Activated CD8-positive, alpha-beta T cell treated with anti-CD3 and anti-CD28 coated beads, Interleukin-2, amount 10 ng/mL, durations not matched to agents 7 days and 5 days (primary cell): ENCODE measurements around the gene SLC2A6. TPM values are rescaled to one million over a fixed set of nuclear protein-coding genes. Genes with fewer than 3 reads are reported as not detected.

ENCODE experiments used
- ATAC-seq: fragments of 150-1000 bp; cut with Tn5 transposase; one replicate; pipeline ENCODE4 v1.10.0; 2021; ENCODE audit warnings: moderate library complexity
- CTCF ChIA-PET: fragments of 350-600 bp; sonication (Branson Sonifier 250); formaldehyde crosslinking; loops from one replicate; lab custom pipeline; 2021; ENCODE audit warnings: antibody characterized with exemption; lab: Charles Lee
- POLR2A ChIA-PET: fragments of 350-600 bp; sonication (Branson Sonifier 250); formaldehyde crosslinking; loops from one replicate; lab custom pipeline; 2021; ENCODE audit warnings: antibody characterized with exemption; lab: Charles Lee
- DNase-seq: peaks from one replicate; pipeline ENCODE4 v3.0.0-alpha.2; 2020
- H3K27ac Mint-ChIP-seq: one replicate; pipeline ENCODE4 v1.8.0; 2021; ENCODE audit warnings: mild to moderate bottlenecking, mixed read lengths
- H3K27me3 Mint-ChIP-seq: one replicate; pipeline ENCODE4 v1.8.0; 2021; ENCODE audit warnings: low read depth, mixed read lengths
- H3K36me3 Mint-ChIP-seq: one replicate; pipeline ENCODE4 v1.8.0; 2021; ENCODE audit warnings: low read depth, mixed read lengths
- H3K4me1 Mint-ChIP-seq: one replicate; pipeline ENCODE4 v1.8.0; 2021; ENCODE audit warnings: low read depth, mixed read lengths
- H3K4me3 Mint-ChIP-seq: one replicate; pipeline ENCODE4 v1.8.0; 2021; ENCODE audit warnings: mild to moderate bottlenecking, mixed read lengths
- H3K9me3 Mint-ChIP-seq: one replicate; pipeline ENCODE4 v1.8.0; 2022; ENCODE audit warnings: mixed read lengths; ENCODE audit not compliant: insufficient read depth
- total RNA-seq, 2 experiments: library from RNA; stranded (reverse); gene quantifications; one replicate each; pipeline ENCODE4 v1.2.3, GENCODE V29; 2021

Gene SLC2A6
- total RNA-seq, 2 experiments from 2014 or later = 14.1 to 17.0 TPM

DNA sequence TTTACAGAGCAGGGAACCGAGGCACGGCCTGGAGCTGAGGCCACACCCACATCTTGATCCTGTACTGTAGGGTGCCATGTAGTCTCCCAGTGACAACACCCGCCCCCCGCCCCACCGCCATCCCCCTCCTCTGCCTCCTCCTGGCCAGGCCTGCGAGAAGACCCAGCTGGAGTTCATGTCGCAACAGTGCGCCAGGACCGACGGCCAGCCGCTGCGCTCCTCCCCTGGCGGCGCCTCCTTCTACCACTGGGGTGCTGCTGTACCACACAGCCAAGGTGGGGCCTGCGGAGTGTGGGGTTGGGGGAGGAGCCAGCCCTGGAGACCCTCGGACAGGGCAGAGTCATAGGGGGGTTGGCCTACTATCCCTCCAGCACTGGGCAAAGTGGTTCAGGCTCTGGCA is 42.2 kb downstream of the SLC2A6 start:
- Mint-ChIP-seq H3K4me1 (no peaks in the 10 kb centered on the region), H3K4me3 (no peak overlapping the region), H3K27ac (no peak overlapping the region), H3K9me3 (no peaks in the 10 kb centered on the region), H3K36me3 (no peaks in the 10 kb centered on the region), H3K27me3 (no peaks in the 10 kb centered on the region)
- ChIA-PET CTCF (no interaction called here), POLR2A (no interaction called here)
- ATAC-seq = no peak
- DNase-seq = no peak

- Mint-ChIP-seq H3K27ac (no peak overlapping the region), H3K4me3 (no peak overlapping the region), H3K9me3 (no peaks in the 10 kb centered on the region), H3K4me1 (peaks cover 7% of the 10 kb centered on the region), H3K36me3 (no peaks in the 10 kb centered on the region), H3K27me3 (peaks cover 4% of the 10 kb centered on the region)
- POLR2A ChIA-PET = interaction anchor here (1.0 kb wide), 1 partner anchor 18 kb away, joined by 3 read pairs; no protein-coding TSS in a partner anchor
- ATAC-seq (no peak), DNase-seq (no peak)
- CTCF ChIA-PET = no interaction called here
Measured at GRCh38 chr9:133433351-133433843, 45.5 kb downstream of the SLC2A6 start.

- Mint-ChIP-seq H3K4me3 (no peak overlapping the region), H3K27ac (no peak overlapping the region), H3K27me3 (peaks cover 17% of the 10 kb centered on the region), H3K9me3 (no peaks in the 10 kb centered on the region), H3K4me1 (peaks cover 9% of the 10 kb centered on the region), H3K36me3 (no peaks in the 10 kb centered on the region)
- ATAC-seq (no peak), DNase-seq (no peak)
- POLR2A ChIA-PET = no interaction called here
- CTCF ChIA-PET = no interaction called here
Measured at GRCh38 chr9:133430244-133430643, 48.7 kb downstream of the SLC2A6 start.

- POLR2A ChIA-PET = no interaction called here
- Mint-ChIP-seq H3K36me3 (no peaks in the 10 kb centered on the region), H3K4me3 (no peak overlapping the region), H3K4me1 (peaks cover 9% of the 10 kb centered on the region), H3K27me3 (peaks cover 17% of the 10 kb centered on the region), H3K9me3 (no peaks in the 10 kb centered on the region), H3K27ac (no peak overlapping the region)
- CTCF ChIA-PET = no interaction called here
- ATAC-seq (peak; percentile 16), DNase-seq (no peak)
Measured at GRCh38 chr9:133429641-133430161, 49.2 kb downstream of the SLC2A6 start.

- POLR2A ChIA-PET = no interaction called here
- Mint-ChIP-seq H3K36me3 (no peaks in the 10 kb centered on the region), H3K27me3 (peaks cover 17% of the 10 kb centered on the region), H3K4me1 (peaks cover 9% of the 10 kb centered on the region), H3K9me3 (no peaks in the 10 kb centered on the region), H3K4me3 (no peak overlapping the region), H3K27ac (no peak overlapping the region)
- no peak for DNase-seq
- CTCF ChIA-PET = no interaction called here
- ATAC-seq = no peak
Measured at GRCh38 chr9:133429214-133429613, 49.7 kb downstream of the SLC2A6 start.

DNA sequence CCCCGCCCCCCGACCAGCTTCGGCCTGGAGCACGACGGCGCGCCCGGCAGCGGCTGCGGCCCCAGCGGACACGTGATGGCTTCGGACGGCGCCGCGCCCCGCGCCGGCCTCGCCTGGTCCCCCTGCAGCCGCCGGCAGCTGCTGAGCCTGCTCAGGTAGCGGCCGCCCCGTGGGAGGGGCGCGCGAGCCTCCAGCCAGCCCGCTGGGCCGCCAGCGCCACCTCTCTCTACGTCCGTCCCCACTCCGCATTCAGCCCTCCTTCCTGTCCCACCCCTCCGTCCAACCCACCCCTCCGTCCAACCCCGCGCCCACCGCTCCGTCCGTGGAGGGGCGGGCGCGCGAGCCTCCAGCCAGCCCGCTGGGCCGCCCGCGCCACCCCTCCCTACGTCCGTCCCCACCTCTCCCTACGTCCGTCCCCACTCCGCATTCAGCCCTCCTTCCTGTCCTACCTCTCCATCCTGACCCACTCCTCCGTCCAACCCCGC is 50.2 kb downstream of the SLC2A6 start:
- H3K36me3 Mint-ChIP-seq = no peaks in the 10 kb centered on the region
- ChIA-PET CTCF (no interaction called here), POLR2A (no interaction called here)
- no peaks in the 10 kb centered on the region for H3K9me3 Mint-ChIP-seq
- H3K4me1 Mint-ChIP-seq = peaks cover 9% of the 10 kb centered on the region
- no peak overlapping the region for H3K4me3 Mint-ChIP-seq
- peaks cover 17% of the 10 kb centered on the region for H3K27me3 Mint-ChIP-seq
- peak; percentile 51 for ATAC-seq
- DNase-seq = no peak
- H3K27ac Mint-ChIP-seq = no peak overlapping the region

- Mint-ChIP-seq H3K27me3 (peaks cover 17% of the 10 kb centered on the region), H3K9me3 (no peaks in the 10 kb centered on the region), H3K4me3 (peak overlapping the region; percentile 38), H3K27ac (no peak overlapping the region), H3K4me1 (peaks cover 9% of the 10 kb centered on the region), H3K36me3 (no peaks in the 10 kb centered on the region)
- DNase-seq (no peak), ATAC-seq (no peak)
- ChIA-PET POLR2A (no interaction called here), CTCF (no interaction called here)
Measured at GRCh38 chr9:133427658-133428348, 51.1 kb downstream of the SLC2A6 start.

DNA sequence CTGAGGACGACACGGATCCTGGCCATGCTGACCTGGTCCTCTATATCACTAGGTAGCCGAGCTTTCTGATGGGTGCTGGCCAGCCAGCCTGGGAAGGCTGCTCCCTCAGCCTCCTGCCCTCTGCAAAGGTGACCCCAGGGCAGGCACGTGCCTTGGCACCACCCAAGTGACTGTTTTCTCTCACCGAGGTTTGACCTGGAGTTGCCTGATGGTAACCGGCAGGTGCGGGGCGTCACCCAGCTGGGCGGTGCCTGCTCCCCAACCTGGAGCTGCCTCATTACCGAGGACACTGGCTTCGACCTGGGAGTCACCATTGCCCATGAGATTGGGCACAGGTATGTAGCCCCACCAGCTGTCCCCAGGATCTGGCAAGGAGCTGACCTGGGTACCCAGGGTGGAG is 52.9 kb downstream of the SLC2A6 start:
- no peak for DNase-seq

DNA sequence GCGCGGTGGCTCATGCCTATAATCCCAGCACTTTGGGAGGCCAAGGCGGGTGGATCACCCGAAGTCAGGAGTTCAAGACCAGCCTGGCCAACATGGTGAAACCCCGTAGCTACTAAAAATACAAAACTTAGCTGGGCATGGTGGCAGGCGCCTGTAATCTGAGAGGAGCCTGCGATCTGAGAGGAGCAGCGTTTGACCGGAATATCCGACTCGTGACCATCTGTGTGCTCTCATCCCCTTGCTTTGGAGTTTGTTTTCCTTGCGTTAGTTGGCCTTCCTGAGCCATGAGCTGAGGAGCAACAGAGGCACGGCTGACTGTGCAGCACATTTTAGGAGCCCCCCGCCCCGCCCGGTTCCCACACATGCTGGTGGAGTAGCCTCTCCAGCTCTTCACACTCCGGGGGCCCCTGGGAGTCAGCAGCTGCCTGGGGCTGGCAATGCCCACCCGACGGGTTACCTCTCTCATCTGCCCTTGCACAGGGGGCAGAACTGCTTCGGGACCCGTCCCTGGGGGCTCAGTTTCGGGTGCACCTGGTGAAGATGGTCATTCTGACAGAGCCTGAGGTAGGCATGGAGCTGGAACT is 53.8 kb downstream of the SLC2A6 start:
- Mint-ChIP-seq H3K36me3 (no peaks in the 10 kb centered on the region), H3K27me3 (peaks cover 14% of the 10 kb centered on the region), H3K4me1 (peaks cover 20% of the 10 kb centered on the region), H3K9me3 (no peaks in the 10 kb centered on the region), H3K4me3 (no peak overlapping the region), H3K27ac (no peak overlapping the region)
- POLR2A ChIA-PET = no interaction called here
- CTCF ChIA-PET = no interaction called here
- DNase-seq = no peak
- ATAC-seq = no peak

More for the DNA sequence above, 52.9 kb downstream of the SLC2A6 start:
- no peak overlapping the region for H3K4me3 Mint-ChIP-seq
- H3K9me3 Mint-ChIP-seq = no peaks in the 10 kb centered on the region
- ChIA-PET CTCF (no interaction called here), POLR2A (interaction anchor here (0.6 kb wide), 1 partner anchor 13 kb away, joined by 4 read pairs; no protein-coding TSS in a partner anchor)
- peaks cover 16% of the 10 kb centered on the region for H3K4me1 Mint-ChIP-seq
- H3K27me3 Mint-ChIP-seq = peaks cover 17% of the 10 kb centered on the region
- H3K27ac Mint-ChIP-seq = no peak overlapping the region
- H3K36me3 Mint-ChIP-seq = no peaks in the 10 kb centered on the region
- ATAC-seq = no peak

GRCh38 chr9:133424187-133424586 is 54.7 kb downstream of the SLC2A6 start:
- DNase-seq (no peak), ATAC-seq (no peak)
- Mint-ChIP-seq H3K9me3 (no peaks in the 10 kb centered on the region), H3K36me3 (no peaks in the 10 kb centered on the region), H3K4me3 (no peak overlapping the region), H3K4me1 (peaks cover 19% of the 10 kb centered on the region), H3K27me3 (peaks cover 14% of the 10 kb centered on the region), H3K27ac (no peak overlapping the region)
- POLR2A ChIA-PET = no interaction called here
- CTCF ChIA-PET = no interaction called here

- CTCF ChIA-PET = no interaction called here
- no peaks in the 10 kb centered on the region for H3K9me3 Mint-ChIP-seq
Measured at GRCh38 chr9:133423216-133423615, 55.7 kb downstream of the SLC2A6 start.

More at GRCh38 chr9:133423216-133423615, 55.7 kb downstream of the SLC2A6 start:
- ATAC-seq (no peak), DNase-seq (no peak)
- Mint-ChIP-seq H3K27ac (no peak overlapping the region), H3K36me3 (peaks cover 2% of the 10 kb centered on the region), H3K27me3 (peaks cover 14% of the 10 kb centered on the region), H3K4me3 (no peak overlapping the region), H3K4me1 (peaks cover 28% of the 10 kb centered on the region)
- POLR2A ChIA-PET = no interaction called here
